ENCODE results near the gene RSPO3.

RSPO3 gene

DNA sequence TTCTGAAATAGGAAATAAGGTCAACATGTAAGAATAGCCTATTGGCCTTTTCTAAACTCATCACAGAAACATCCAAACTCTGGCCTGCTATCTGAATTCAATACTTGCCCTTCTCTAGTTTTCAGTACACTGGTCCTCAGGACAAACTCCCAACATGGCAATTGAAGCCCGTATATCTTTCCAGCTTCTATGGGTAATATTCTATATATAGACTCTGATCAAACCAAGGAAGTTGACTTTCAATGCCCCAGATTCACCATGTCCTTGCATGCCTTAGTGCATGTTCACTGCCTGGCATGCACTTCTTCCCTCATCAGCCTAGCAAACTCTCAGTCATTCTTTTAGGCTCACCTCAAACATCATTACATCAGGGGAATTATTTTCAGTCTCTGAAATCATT, 73.2 kb downstream of the RSPO3 start:
- H3K27ac ChIP-seq = no peak overlapping the region
- TF ChIP-seq, protein P1, sequence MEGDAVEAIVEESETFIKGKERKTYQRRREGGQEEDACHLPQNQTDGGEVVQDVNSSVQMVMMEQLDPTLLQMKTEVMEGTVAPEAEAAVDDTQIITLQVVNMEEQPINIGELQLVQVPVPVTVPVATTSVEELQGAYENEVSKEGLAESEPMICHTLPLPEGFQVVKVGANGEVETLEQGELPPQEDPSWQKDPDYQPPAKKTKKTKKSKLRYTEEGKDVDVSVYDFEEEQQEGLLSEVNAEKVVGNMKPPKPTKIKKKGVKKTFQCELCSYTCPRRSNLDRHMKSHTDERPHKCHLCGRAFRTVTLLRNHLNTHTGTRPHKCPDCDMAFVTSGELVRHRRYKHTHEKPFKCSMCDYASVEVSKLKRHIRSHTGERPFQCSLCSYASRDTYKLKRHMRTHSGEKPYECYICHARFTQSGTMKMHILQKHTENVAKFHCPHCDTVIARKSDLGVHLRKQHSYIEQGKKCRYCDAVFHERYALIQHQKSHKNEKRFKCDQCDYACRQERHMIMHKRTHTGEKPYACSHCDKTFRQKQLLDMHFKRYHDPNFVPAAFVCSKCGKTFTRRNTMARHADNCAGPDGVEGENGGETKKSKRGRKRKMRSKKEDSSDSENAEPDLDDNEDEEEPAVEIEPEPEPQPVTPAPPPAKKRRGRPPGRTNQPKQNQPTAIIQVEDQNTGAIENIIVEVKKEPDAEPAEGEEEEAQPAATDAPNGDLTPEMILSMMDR (conservative IDR thresholded peaks at IDR 0.05) = no peak

DNA sequence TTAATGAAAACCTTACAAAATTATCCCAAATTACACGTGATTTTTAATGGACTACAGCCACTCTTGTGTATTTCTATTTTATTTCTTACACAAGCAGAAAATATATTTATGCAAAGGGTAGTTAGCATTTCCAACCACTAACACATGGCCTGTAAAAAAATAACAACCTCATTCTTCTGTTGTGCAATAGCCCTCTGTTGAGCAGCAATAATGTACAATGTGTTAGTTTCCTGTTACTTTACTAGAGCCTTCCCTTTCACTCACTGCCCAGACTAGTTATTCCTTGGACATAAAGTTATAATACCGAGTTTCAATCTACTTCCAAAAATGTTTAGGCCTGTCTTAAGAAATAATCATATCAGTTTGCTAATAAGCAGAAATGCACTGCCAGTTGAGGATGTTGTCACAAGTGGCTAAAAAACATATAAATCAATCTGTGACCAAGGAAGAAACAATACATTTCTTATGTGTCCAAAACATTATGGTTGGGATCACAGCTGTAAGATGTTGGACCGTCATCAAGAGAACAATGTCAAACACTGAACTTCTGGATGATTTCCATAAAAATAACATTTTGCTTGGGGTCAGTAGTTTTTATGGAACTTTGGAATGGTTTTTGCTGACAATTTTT, 74.6 kb downstream of the RSPO3 start:
- TF ChIP-seq, protein P1 (conservative IDR thresholded peaks at IDR 0.05) = no peak
- no peak overlapping the region for H3K27ac ChIP-seq

DNA sequence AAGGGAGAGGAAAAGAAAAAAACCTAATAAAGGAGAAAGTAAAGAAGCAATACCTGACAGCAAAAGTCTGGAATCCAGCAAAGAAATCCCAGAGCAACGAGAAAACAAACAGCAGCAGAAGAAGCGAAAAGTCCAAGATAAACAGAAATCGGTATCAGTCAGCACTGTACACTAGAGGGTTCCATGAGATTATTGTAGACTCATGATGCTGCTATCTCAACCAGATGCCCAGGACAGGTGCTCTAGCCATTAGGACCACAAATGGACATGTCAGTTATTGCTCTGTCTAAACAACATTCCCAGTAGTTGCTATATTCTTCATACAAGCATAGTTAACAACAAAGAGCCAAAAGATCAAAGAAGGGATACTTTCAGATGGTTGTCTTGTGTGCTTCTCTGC, 77.4 kb downstream of the RSPO3 start:
- TF ChIP-seq, protein P1 (conservative IDR thresholded peaks at IDR 0.05) = no peak
- H3K27ac ChIP-seq = no peak overlapping the region

DNA sequence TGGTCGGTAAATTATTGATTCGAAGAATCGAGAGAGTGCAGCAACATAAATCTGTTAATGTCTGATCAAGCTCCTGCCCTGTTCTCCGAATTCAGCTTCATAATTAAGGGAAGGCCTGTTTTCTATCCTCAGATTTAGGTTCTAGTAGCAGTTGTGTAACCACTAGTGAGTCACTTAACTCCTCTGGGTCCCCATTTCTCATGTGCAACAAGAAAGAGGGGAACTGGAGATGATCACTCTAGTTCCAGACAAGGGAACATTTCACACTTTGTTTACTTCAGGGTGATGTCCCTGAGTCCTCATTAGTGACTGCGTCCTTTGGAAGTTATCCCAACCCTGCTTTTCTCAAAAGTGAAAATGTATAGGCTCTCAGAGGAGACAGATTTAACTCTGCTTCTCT, 80.1 kb downstream of the RSPO3 start:
- H3K27ac ChIP-seq = no peak overlapping the region

DNA sequence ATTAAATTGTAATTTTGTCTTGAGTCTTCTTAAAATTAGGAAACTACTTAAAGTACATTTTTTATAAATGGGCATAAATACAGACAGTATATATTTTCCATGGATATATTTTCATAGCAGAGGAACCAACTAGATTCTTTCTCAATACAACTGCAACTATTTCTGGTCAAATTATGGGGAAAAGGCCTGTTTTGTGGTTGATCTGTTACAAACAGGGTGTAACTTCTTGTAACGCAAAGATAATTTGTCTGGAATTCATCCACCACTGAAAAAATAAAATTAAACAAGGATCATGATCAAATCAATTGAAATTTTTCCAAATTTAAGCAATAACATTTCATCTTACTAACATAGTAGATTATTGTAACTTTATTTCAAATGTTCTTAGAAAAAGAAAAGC, 81.0 kb downstream of the RSPO3 start:
- TF ChIP-seq, protein P1 (conservative IDR thresholded peaks at IDR 0.05) = no peak
- no peak overlapping the region for H3K27ac ChIP-seq

More for the DNA sequence above, 80.1 kb downstream of the RSPO3 start:
- TF ChIP-seq, protein P1 (conservative IDR thresholded peaks at IDR 0.05) = no peak

DNA sequence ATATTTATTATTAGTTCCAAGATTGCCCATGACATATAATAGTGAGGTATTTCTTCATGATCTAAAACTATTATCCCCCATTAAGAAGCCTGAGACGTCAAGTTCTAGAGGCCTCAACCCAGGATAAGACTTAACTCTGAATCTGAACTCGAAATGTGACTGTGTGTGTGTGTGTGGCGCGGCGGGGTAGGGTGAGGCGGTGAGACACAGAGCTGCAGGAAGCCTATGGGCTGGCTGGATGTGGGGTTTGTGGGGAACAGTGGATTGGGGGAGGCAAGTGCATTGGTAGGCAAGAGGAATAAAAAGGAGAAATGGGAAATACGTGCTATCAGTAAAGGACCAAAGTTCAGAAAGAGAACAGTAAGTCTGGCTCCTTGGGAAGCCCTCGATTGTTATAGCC, 81.6 kb downstream of the RSPO3 start:
- no peak overlapping the region for H3K27ac ChIP-seq
- TF ChIP-seq, protein P1 (conservative IDR thresholded peaks at IDR 0.05) = no peak

DNA sequence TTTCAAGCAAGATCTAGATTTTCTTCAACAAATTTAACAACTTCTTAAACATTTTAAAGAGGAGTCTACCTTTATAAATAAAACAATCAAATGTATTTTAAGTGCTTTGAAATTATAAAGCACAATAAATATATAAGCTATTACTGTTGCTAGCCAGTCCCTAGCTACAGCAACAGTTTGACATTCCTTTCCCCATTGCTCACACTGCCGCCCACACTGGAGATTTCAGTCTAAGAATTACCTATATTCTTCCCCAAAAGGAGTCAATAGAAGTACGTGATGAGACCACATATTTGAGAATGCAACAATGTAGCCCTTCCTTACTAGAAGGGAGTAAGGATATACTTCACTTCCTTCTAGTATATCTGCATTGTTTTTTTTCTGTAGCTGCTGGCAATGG, 82.8 kb downstream of the RSPO3 start:
- no peak overlapping the region for H3K27ac ChIP-seq
- TF ChIP-seq, protein P1 (conservative IDR thresholded peaks at IDR 0.05) = no peak

All from VCaP (cell line).